Prostate gland (tissue), 2 donors: ENCODE measurements around the gene CCDC174. TPM values are rescaled to one million over a fixed set of nuclear protein-coding genes. Genes with fewer than 3 reads are reported as not detected.

Experiments used
- total RNA-seq, 2 donors: library from RNA; depleted of rRNA; stranded (reverse); fragments of >200 nt; gene quantifications; one replicate each; pipeline ENCODE4 v1.1.0, GENCODE V29; 2016

CCDC174 gene
- total RNA-seq, 2 donors from 2014 or later, result 12.3 to 25.2 TPM

Other genes with a start within 250 kb of the CCDC174 start
- gene SLC6A6, start 249.2 kb upstream of the CCDC174 start, total RNA-seq, result 10 to 100 TPM in 1 of 2 donors, 1 to 10 TPM in 1; 6.9 to 24.5 TPM
- gene GRIP2, start 111.4 kb upstream of the CCDC174 start, total RNA-seq, result under 1 TPM; 0.27 to 0.62 TPM
- gene C3orf20, start 23.4 kb downstream of the CCDC174 start, total RNA-seq, result under 1 TPM in 1 of 2 donors, not detected in 1; 0.28 TPM
- gene FGD5, start 167.2 kb downstream of the CCDC174 start, total RNA-seq, result 10 to 100 TPM in 1 of 2 donors, 1 to 10 TPM in 1; 4.5 to 15.8 TPM